Measurements from ENCODE around the gene MYO10.

GRCh38 chr5:16681876-16682275 is 254.2 kb downstream of the MYO10 start:
- no peak for TF ChIP-seq EP300 (IDR thresholded peaks at IDR 0.05; ENCODE audit: borderline replicate concordance)
- TF ChIP-seq REST (IDR thresholded peaks at IDR 0.05; ENCODE audit: low read depth), result no peak
- TF ChIP-seq NFIC (IDR thresholded peaks at IDR 0.05), result no peak
- TF ChIP-seq RAD21 (IDR thresholded peaks at IDR 0.05; ENCODE audit: low read depth), result no peak
- no peak for TF ChIP-seq CREB1 (IDR thresholded peaks at IDR 0.05; ENCODE audit: low read depth)
- no peak for TF ChIP-seq CEBPB (IDR thresholded peaks at IDR 0.05)
- no peak for TF ChIP-seq YY1 (IDR thresholded peaks at IDR 0.05; ENCODE audit: low read depth)
- TF ChIP-seq MAX (IDR thresholded peaks at IDR 0.05), result no peak
- no peak for TF ChIP-seq TAF1 (IDR thresholded peaks at IDR 0.05; ENCODE audit: low read depth)
